Liver (tissue), 9 donors: ENCODE results near the gene CACNA1E. TPM values are rescaled to one million over a fixed set of nuclear protein-coding genes. Genes with fewer than 3 reads are reported as not detected.

Experiments
- DNase-seq: peaks from one replicate; pipeline ENCODE4 v3.0.0-alpha.2; 2017; ENCODE audit warnings: low spot score
- H3K27ac ChIP-seq, 2 donors: one replicate each; pipeline ENCODE4 v1.7.0; 2013; ENCODE audit warnings: inconsistent platforms in 2 of 2, low read length in 2 of 2, control low read depth in 1 of 2, low read depth in 1 of 2, mild to moderate bottlenecking in 1 of 2
- H3K27me3 ChIP-seq, 4 donors: one replicate each; pipeline versions ENCODE4 v1.6.1 to v1.7.0; 2013; ENCODE audit warnings: low read length in 3 of 4, inconsistent platforms in 1 of 4, mild to moderate bottlenecking in 1 of 4, moderate library complexity in 1 of 4; ENCODE audit not compliant: control insufficient read depth in 4 of 4, insufficient read depth in 4 of 4
- H3K36me3 ChIP-seq, 4 donors: one replicate each; pipeline versions ENCODE4 v1.6.1 to v1.7.0; 2013; ENCODE audit warnings: low read length in 3 of 4, mild to moderate bottlenecking in 3 of 4, low read depth in 1 of 4, moderate library complexity in 1 of 4; ENCODE audit not compliant: control insufficient read depth in 4 of 4, insufficient read depth in 3 of 4
- H3K4me1 ChIP-seq, 4 donors: one replicate each; pipeline versions ENCODE4 v1.6.1 to v1.7.0; 2013; ENCODE audit warnings: low read length in 3 of 4, mild to moderate bottlenecking in 3 of 4, moderate library complexity in 1 of 4; ENCODE audit not compliant: control insufficient read depth in 4 of 4, insufficient read depth in 4 of 4
- H3K4me3 ChIP-seq, 3 donors: one replicate each; pipeline versions ENCODE4 v1.6.1 to v1.7.0; 2013; ENCODE audit warnings: low read length in 3 of 3, control low read depth in 1 of 3, low read depth in 1 of 3, mild to moderate bottlenecking in 1 of 3
- H3K9ac ChIP-seq, 2 donors: one replicate each; pipeline ENCODE4 v1.7.0; 2013; ENCODE audit warnings: low read length in 2 of 2, mild to moderate bottlenecking in 2 of 2, moderate library complexity in 2 of 2, control low read depth in 1 of 2, low read depth in 1 of 2
- H3K9me3 ChIP-seq, 4 donors: one replicate each; pipeline versions ENCODE4 v1.6.1 to v1.7.0; 2013; ENCODE audit warnings: low read length in 3 of 4; ENCODE audit not compliant: control insufficient read depth in 4 of 4
- EGR1 ChIP-seq, 2 donors: IDR thresholded peaks; 2 replicates each; pipeline ENCODE4 v1.6.1; 2016 to 2018; ENCODE audit warnings: antibody characterized with exemption in 2 of 2, low read depth in 2 of 2
- FOXA1 ChIP-seq: IDR thresholded peaks from 2 replicates; pipeline ENCODE4 v1.6.1; 2016; ENCODE audit warnings: antibody characterized with exemption
- FOXA2 ChIP-seq: IDR thresholded peaks from 2 replicates; pipeline ENCODE4 v1.6.1; 2016; ENCODE audit warnings: antibody characterized with exemption
- GABPA ChIP-seq, 2 donors: IDR thresholded peaks in 1 of 2; conservative IDR thresholded peaks in 1 of 2; 2 replicates each; pipeline ENCODE4 v1.6.1; 2016; ENCODE audit warnings: antibody characterized with exemption in 2 of 2, mild to moderate bottlenecking in 1 of 2, moderate library complexity in 1 of 2
- HNF4A ChIP-seq, 2 donors: conservative IDR thresholded peaks; 2 replicates each; pipeline ENCODE4 v1.6.1; 2016; ENCODE audit warnings: antibody characterized with exemption in 2 of 2, mild to moderate bottlenecking in 2 of 2
- HNF4G ChIP-seq: IDR thresholded peaks from 2 replicates; pipeline ENCODE4 v1.6.1; 2016; ENCODE audit warnings: antibody characterized with exemption
- JUND ChIP-seq, 2 donors: IDR thresholded peaks; 2 replicates each; pipeline ENCODE4 v1.6.1; 2016; ENCODE audit warnings: antibody characterized with exemption in 2 of 2
- NR2F2 ChIP-seq: IDR thresholded peaks from 2 replicates; pipeline ENCODE4 v1.6.1; 2016; ENCODE audit warnings: antibody characterized with exemption
- RAD21 ChIP-seq, 2 donors: IDR thresholded peaks; 2 replicates each; pipeline ENCODE4 v1.6.1; 2016; ENCODE audit warnings: antibody characterized with exemption in 2 of 2, mild to moderate bottlenecking in 2 of 2
- RXRA ChIP-seq, 2 donors: IDR thresholded peaks; 2 replicates each; pipeline ENCODE4 v1.6.1; 2017 to 2018; ENCODE audit warnings: antibody characterized with exemption in 2 of 2, mild to moderate bottlenecking in 1 of 2
- SP1 ChIP-seq: IDR thresholded peaks from 2 replicates; pipeline ENCODE4 v1.6.1; 2018; ENCODE audit warnings: antibody characterized with exemption, mild to moderate bottlenecking
- TAF1 ChIP-seq: conservative IDR thresholded peaks from 2 replicates; pipeline ENCODE4 v1.6.1; 2016; ENCODE audit warnings: antibody characterized with exemption, mild to moderate bottlenecking
- YY1 ChIP-seq: IDR thresholded peaks from 2 replicates; pipeline ENCODE4 v1.6.1; 2016; ENCODE audit warnings: antibody characterized with exemption, mild to moderate bottlenecking
- WGBS: extraction: QIAGEN DNeasy Blood & Tissue Kit; methylation state at CpG from one replicate; pipeline ENCODE4 v1.1.7; 2013; 5-methylcytosine and 5-hydroxymethylcytosine counted together
- polyA plus RNA-seq, 2 donors: library from polyadenylated mRNA; stranded (reverse) in 1 of 2; unstranded in 1 of 2; fragments of 200-250 nt in 1 of 2; fragments of >200 nt in 1 of 2; fragmentation: Nextera tagmentation in 1 of 2; extraction: Ambion mirVana in 1 of 2; gene quantifications; one replicate each; pipeline versions ENCODE4 v1.2.1 to v1.2.3, GENCODE V29; 2013 to 2015
- total RNA-seq, 2 donors: library from RNA; depleted of rRNA; stranded (reverse); fragments of >200 nt; gene quantifications; one replicate each; pipeline ENCODE4 v1.2.3, GENCODE V29; 2014
- TF ChIP-seq, protein P1 (sequence below): IDR thresholded peaks from 2 replicates; pipeline ENCODE4 v1.6.1; 2016; ENCODE audit warnings: antibody characterized with exemption, mild to moderate bottlenecking
- TF ChIP-seq, protein P2 (sequence below): IDR thresholded peaks from 2 replicates; pipeline ENCODE4 v1.6.1; 2016; ENCODE audit warnings: antibody characterized with exemption
- TF ChIP-seq, protein P3 (sequence below): IDR thresholded peaks from 2 replicates; pipeline ENCODE4 v1.6.1; 2016; ENCODE audit warnings: antibody characterized with exemption
- TF ChIP-seq, protein P4 (sequence below): fragments of 150-350 bp; IDR thresholded peaks from 2 replicates; pipeline ENCODE4 v1.5.1; 2017; ENCODE audit warnings: improper control_type of control experiment, low read depth, low read length; ENCODE audit not compliant: missing input control
- TF ChIP-seq, protein P5 (sequence below): IDR thresholded peaks from 2 replicates; pipeline ENCODE4 v1.6.1; 2016; ENCODE audit warnings: antibody characterized with exemption
- donor health status: healthy.
- donor health status: healthy.
- donor health status: healthy.
- donor health status: healthy.
- donor health status: healthy.

Gene CACNA1E
- total and polyA plus RNA-seq, 4 donors = under 0.01 to 0.08 (median 0.01) TPM; not detected in 1

DNA sequence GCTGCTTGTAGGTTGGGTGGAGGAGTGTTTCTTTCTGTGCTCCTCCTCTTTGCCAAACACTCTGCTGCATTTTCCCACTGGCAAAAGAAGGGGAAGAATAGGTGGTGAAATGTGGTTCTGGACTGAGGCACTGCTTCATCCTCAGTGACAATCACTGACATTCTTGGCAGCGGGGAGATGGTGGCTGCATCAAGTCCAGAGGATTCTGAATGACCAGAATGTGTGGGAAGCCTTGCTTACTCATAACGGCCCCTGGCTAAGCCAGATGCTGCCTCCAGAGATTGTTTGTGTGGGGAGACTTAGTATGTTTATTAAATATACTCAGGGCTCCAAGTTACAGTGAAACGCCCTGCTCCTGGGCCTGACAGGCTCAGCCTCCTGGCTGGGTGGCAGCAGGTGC, 160.3 kb downstream of the CACNA1E start:
- Histone ChIP-seq H3K36me3 (no peaks in the 10 kb centered on the region), H3K27ac (no peak overlapping the region), H3K9ac (no peak overlapping the region), H3K4me3 (no peak overlapping the region), H3K27me3 (no peaks in the 10 kb centered on the region), H3K9me3 (no peaks in the 10 kb centered on the region), H3K4me1 (no peaks in the 10 kb centered on the region)
- no peak for DNase-seq
- 66% methylated on average over 3 of the region's 3 CpGs for WGBS
- TF ChIP-seq, protein P1, sequence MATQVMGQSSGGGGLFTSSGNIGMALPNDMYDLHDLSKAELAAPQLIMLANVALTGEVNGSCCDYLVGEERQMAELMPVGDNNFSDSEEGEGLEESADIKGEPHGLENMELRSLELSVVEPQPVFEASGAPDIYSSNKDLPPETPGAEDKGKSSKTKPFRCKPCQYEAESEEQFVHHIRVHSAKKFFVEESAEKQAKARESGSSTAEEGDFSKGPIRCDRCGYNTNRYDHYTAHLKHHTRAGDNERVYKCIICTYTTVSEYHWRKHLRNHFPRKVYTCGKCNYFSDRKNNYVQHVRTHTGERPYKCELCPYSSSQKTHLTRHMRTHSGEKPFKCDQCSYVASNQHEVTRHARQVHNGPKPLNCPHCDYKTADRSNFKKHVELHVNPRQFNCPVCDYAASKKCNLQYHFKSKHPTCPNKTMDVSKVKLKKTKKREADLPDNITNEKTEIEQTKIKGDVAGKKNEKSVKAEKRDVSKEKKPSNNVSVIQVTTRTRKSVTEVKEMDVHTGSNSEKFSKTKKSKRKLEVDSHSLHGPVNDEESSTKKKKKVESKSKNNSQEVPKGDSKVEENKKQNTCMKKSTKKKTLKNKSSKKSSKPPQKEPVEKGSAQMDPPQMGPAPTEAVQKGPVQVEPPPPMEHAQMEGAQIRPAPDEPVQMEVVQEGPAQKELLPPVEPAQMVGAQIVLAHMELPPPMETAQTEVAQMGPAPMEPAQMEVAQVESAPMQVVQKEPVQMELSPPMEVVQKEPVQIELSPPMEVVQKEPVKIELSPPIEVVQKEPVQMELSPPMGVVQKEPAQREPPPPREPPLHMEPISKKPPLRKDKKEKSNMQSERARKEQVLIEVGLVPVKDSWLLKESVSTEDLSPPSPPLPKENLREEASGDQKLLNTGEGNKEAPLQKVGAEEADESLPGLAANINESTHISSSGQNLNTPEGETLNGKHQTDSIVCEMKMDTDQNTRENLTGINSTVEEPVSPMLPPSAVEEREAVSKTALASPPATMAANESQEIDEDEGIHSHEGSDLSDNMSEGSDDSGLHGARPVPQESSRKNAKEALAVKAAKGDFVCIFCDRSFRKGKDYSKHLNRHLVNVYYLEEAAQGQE = no peak
- TF ChIP-seq RAD21 (IDR thresholded peaks at IDR 0.05) = no peak
- TF ChIP-seq FOXA2 = no peak
- no peak for TF ChIP-seq SP1
- TF ChIP-seq GABPA (IDR thresholded peaks at IDR 0.05 in 1 of 2, conservative IDR thresholded peaks at IDR 0.05 in 1 of 2) = no peak
- TF ChIP-seq FOXA1 = no peak
- TF ChIP-seq HNF4A (conservative IDR thresholded peaks at IDR 0.05) = no peak
- TF ChIP-seq, protein P2, sequence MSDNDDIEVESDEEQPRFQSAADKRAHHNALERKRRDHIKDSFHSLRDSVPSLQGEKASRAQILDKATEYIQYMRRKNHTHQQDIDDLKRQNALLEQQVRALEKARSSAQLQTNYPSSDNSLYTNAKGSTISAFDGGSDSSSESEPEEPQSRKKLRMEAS = no peak

DNA sequence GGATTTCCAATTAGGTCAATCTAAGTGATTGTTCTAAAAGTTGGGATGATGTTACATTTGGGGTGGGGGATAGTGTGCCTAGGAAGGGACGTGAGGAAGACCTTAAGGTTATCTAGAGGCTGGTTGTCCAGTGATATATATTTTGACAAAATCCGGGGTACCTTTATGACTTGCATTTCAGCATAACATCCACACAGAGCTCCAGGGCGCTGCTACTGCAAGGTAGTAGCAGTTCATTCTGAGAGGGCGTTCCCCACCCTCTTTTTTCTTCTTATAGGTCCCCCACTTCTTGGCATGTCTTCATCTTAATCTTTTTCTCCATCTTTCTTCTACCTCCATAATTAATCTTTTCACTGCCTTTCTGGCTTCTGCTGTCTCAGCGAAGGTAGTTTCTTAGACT, 161.9 kb downstream of the CACNA1E start:
- Histone ChIP-seq H3K9ac (no peak overlapping the region), H3K36me3 (no peaks in the 10 kb centered on the region), H3K27me3 (no peaks in the 10 kb centered on the region), H3K27ac (no peak overlapping the region), H3K4me3 (no peak overlapping the region), H3K9me3 (no peaks in the 10 kb centered on the region), H3K4me1 (no peaks in the 10 kb centered on the region)
- no peak for DNase-seq
- TF ChIP-seq RXRA (IDR thresholded peaks at IDR 0.05) (no peak), HNF4A (conservative IDR thresholded peaks at IDR 0.05) (no peak), FOXA1 (no peak), HNF4G (no peak), FOXA2 (no peak), SP1 (no peak), TAF1 (no peak), JUND (IDR thresholded peaks at IDR 0.05) (no peak), RAD21 (IDR thresholded peaks at IDR 0.05) (no peak), NR2F2 (no peak), YY1 (no peak), EGR1 (IDR thresholded peaks at IDR 0.05; ENCODE audit: low read depth in 2 of 2) (no peak), GABPA (IDR thresholded peaks at IDR 0.05 in 1 of 2, conservative IDR thresholded peaks at IDR 0.05 in 1 of 2) (no peak)
- TF ChIP-seq, protein P1 = no peak
- TF ChIP-seq, protein P3, sequence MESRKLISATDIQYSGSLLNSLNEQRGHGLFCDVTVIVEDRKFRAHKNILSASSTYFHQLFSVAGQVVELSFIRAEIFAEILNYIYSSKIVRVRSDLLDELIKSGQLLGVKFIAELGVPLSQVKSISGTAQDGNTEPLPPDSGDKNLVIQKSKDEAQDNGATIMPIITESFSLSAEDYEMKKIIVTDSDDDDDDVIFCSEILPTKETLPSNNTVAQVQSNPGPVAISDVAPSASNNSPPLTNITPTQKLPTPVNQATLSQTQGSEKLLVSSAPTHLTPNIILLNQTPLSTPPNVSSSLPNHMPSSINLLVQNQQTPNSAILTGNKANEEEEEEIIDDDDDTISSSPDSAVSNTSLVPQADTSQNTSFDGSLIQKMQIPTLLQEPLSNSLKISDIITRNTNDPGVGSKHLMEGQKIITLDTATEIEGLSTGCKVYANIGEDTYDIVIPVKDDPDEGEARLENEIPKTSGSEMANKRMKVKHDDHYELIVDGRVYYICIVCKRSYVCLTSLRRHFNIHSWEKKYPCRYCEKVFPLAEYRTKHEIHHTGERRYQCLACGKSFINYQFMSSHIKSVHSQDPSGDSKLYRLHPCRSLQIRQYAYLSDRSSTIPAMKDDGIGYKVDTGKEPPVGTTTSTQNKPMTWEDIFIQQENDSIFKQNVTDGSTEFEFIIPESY = no peak
- TF ChIP-seq, protein P4, sequence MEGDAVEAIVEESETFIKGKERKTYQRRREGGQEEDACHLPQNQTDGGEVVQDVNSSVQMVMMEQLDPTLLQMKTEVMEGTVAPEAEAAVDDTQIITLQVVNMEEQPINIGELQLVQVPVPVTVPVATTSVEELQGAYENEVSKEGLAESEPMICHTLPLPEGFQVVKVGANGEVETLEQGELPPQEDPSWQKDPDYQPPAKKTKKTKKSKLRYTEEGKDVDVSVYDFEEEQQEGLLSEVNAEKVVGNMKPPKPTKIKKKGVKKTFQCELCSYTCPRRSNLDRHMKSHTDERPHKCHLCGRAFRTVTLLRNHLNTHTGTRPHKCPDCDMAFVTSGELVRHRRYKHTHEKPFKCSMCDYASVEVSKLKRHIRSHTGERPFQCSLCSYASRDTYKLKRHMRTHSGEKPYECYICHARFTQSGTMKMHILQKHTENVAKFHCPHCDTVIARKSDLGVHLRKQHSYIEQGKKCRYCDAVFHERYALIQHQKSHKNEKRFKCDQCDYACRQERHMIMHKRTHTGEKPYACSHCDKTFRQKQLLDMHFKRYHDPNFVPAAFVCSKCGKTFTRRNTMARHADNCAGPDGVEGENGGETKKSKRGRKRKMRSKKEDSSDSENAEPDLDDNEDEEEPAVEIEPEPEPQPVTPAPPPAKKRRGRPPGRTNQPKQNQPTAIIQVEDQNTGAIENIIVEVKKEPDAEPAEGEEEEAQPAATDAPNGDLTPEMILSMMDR = no peak
- TF ChIP-seq, protein P5, sequence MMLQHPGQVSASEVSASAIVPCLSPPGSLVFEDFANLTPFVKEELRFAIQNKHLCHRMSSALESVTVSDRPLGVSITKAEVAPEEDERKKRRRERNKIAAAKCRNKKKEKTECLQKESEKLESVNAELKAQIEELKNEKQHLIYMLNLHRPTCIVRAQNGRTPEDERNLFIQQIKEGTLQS = no peak
- TF ChIP-seq, protein P2 = no peak
- 82% methylated on average over 5 of the region's 5 CpGs for WGBS
